ENCODE measurements around the gene GNG12. TPM values are rescaled to one million over a fixed set of nuclear protein-coding genes. Genes with fewer than 3 reads are reported as not detected.
A peak's percentile ranks its signal among the peaks of the same experiment; 100 is the strongest.

The GNG12 gene
- total and polyA plus RNA-seq, 12 donors, result 15.3 to 121 (median 84.7) TPM

- H3K4me1 ChIP-seq (replicated peaks in 1 of 2), result peaks cover 15 to 16% of the 10 kb centered on the region in 2 donors
- no peaks in the 10 kb centered on the region for H3K36me3 ChIP-seq (replicated peaks in 1 of 2)
- TF ChIP-seq CTCF (IDR thresholded peaks at IDR 0.05) (no peak), POLR2A (IDR thresholded peaks at IDR 0.05) (no peak)
- H3K27ac ChIP-seq, result no peak overlapping the region
- no peak for DNase-seq
- H3K9me3 ChIP-seq (replicated peaks in 1 of 3), result peaks cover 0 to 4% (median 0%) of the 10 kb centered on the region in 3 donors
- intact Hi-C loops (cut with DNase I), result no loop called here
- WGBS, 4 donors, result 71 to 83% (median 78%) methylated on average over 3 of the region's 3 CpGs
- no peaks in the 10 kb centered on the region for H3K27me3 ChIP-seq
- H3K4me3 ChIP-seq, result no peak overlapping the region
Measured at GRCh38 chr1:67802565-67802964, 30.7 kb downstream of the GNG12 start.

GRCh38 chr1:67801903-67802302 lies 31.4 kb downstream of the GNG12 start:
- H3K4me1 ChIP-seq (replicated peaks in 1 of 2), result peaks cover 15 to 16% of the 10 kb centered on the region in 2 donors
- TF ChIP-seq CTCF (IDR thresholded peaks at IDR 0.05), result no peak
- DNase-seq, result no peak
- peaks cover 0 to under 1% (median 0%) of the 10 kb centered on the region in 3 donors for H3K9me3 ChIP-seq (replicated peaks in 1 of 3)
- intact Hi-C loops (cut with DNase I), result no loop called here
- H3K4me3 ChIP-seq, result no peak overlapping the region
- no peaks in the 10 kb centered on the region for H3K27me3 ChIP-seq
- H3K27ac ChIP-seq, result no peak overlapping the region
- no peaks in the 10 kb centered on the region for H3K36me3 ChIP-seq (replicated peaks in 1 of 2)

- 85 to 87% (median 85%) methylated on average over 7 to 8 of the region's 8 CpGs for WGBS, 4 donors
- Histone ChIP-seq H3K27ac (no peak overlapping the region), H3K27me3 (no peaks in the 10 kb centered on the region), H3K36me3 (replicated peaks in 1 of 2) (no peaks in the 10 kb centered on the region), H3K9me3 (replicated peaks in 1 of 3) (no peaks in the 10 kb centered on the region), H3K4me3 (no peak overlapping the region), H3K4me1 (replicated peaks in 1 of 2) (peaks cover 15 to 42% of the 10 kb centered on the region in 2 donors)
- intact Hi-C loops (cut with DNase I), result no loop called here
- DNase-seq, result no peak
- no peak for TF ChIP-seq POLR2A (IDR thresholded peaks at IDR 0.05)
- TF ChIP-seq CTCF (IDR thresholded peaks at IDR 0.05), result no peak
Measured at GRCh38 chr1:67795179-67795912, 37.9 kb downstream of the GNG12 start.

- DNase-seq, result no peak
- H3K4me3 ChIP-seq, result no peak overlapping the region
- H3K36me3 ChIP-seq (replicated peaks in 1 of 2), result no peaks in the 10 kb centered on the region
- no peaks in the 10 kb centered on the region for H3K27me3 ChIP-seq
- H3K27ac ChIP-seq, result peak overlapping the region in 1 of 5 donors; percentile 2
- peaks cover 15 to 42% of the 10 kb centered on the region in 2 donors for H3K4me1 ChIP-seq (replicated peaks in 1 of 2)
- TF ChIP-seq CTCF (IDR thresholded peaks at IDR 0.05) (no peak), POLR2A (IDR thresholded peaks at IDR 0.05) (no peak)
- H3K9me3 ChIP-seq (replicated peaks in 1 of 3), result no peaks in the 10 kb centered on the region
- WGBS, 4 donors, result 71 to 80% (median 78%) methylated on average over 3 of the region's 3 CpGs
- intact Hi-C loops (cut with DNase I), result no loop called here
Measured at GRCh38 chr1:67793562-67793961, 39.7 kb downstream of the GNG12 start.

All from adrenal gland (tissue), 12 donors.